PC-3 (cell line): Measurements from ENCODE around the gene CA10.

Experiments
- EZH2 ChIP-seq: fragments of 300-600 bp; sonication (generic); IDR thresholded peaks from one replicate; pipeline ENCODE4 v1.6.1; 2017; ENCODE audit warnings: antibody characterized with exemption, mild to moderate bottlenecking, low read length; ENCODE audit not compliant: unreplicated experiment
- EZH2phosphoT487 ChIP-seq: fragments of 300-600 bp; sonication (generic); IDR thresholded peaks from 2 replicates; pipeline ENCODE4 v1.6.1; 2018; ENCODE audit warnings: mild to moderate bottlenecking, antibody characterized with exemption, low read length, borderline replicate concordance
- TF ChIP-seq, protein P1 (sequence below): fragments of 300-600 bp; sonication (generic); conservative IDR thresholded peaks from 2 replicates; pipeline ENCODE4 v1.5.1; 2017; ENCODE audit warnings: antibody characterized with exemption, low read depth, mild to moderate bottlenecking, low read length

GRCh38 chr17:51657224-51657623, 501.3 kb downstream of the CA10 start:
- TF ChIP-seq, protein P1, sequence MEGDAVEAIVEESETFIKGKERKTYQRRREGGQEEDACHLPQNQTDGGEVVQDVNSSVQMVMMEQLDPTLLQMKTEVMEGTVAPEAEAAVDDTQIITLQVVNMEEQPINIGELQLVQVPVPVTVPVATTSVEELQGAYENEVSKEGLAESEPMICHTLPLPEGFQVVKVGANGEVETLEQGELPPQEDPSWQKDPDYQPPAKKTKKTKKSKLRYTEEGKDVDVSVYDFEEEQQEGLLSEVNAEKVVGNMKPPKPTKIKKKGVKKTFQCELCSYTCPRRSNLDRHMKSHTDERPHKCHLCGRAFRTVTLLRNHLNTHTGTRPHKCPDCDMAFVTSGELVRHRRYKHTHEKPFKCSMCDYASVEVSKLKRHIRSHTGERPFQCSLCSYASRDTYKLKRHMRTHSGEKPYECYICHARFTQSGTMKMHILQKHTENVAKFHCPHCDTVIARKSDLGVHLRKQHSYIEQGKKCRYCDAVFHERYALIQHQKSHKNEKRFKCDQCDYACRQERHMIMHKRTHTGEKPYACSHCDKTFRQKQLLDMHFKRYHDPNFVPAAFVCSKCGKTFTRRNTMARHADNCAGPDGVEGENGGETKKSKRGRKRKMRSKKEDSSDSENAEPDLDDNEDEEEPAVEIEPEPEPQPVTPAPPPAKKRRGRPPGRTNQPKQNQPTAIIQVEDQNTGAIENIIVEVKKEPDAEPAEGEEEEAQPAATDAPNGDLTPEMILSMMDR: no peak
- TF ChIP-seq EZH2 (no peak), EZH2phosphoT487 (no peak)
